Immature natural killer cell (primary cell): ENCODE measurements around the gene SUGCT. TPM values are rescaled to one million over a fixed set of nuclear protein-coding genes. Genes with fewer than 3 reads are reported as not detected.
"Not testable (repeated sequence)": the region's sequence is repeated elsewhere in the genome, so short reads cannot be mapped to it uniquely, and the experiment has no call there.

Source experiments
- DNase-seq, 3 donors: peaks; one replicate each; pipeline ENCODE4 v3.0.0; 2022; ENCODE audit warnings: mixed read lengths in 1 of 3
- H3K27ac Mint-ChIP-seq, 6 donors: one replicate each; pipeline ENCODE4 v1.8.0; 2020; ENCODE audit warnings: mixed read lengths in 6 of 6, mild to moderate bottlenecking in 5 of 6, inconsistent platforms in 4 of 6, moderate library complexity in 3 of 6
- H3K27me3 Mint-ChIP-seq, 3 donors: one replicate each; pipeline ENCODE4 v1.8.0; 2020 to 2021; ENCODE audit warnings: low read depth in 3 of 3, mild to moderate bottlenecking in 3 of 3, mixed read lengths in 3 of 3, moderate library complexity in 3 of 3, inconsistent platforms in 1 of 3
- H3K36me3 Mint-ChIP-seq, 3 donors: one replicate each; pipeline ENCODE4 v1.8.0; 2020; ENCODE audit warnings: mixed read lengths in 3 of 3, inconsistent platforms in 2 of 3, mild to moderate bottlenecking in 2 of 3
- H3K4me1 Mint-ChIP-seq, 2 donors: one replicate each; pipeline ENCODE4 v1.8.0; 2020; ENCODE audit warnings: inconsistent platforms in 2 of 2, mild to moderate bottlenecking in 2 of 2, mixed read lengths in 2 of 2, moderate library complexity in 1 of 2
- H3K4me3 Mint-ChIP-seq, 5 donors: one replicate each; pipeline ENCODE4 v1.8.0; 2020; ENCODE audit warnings: mild to moderate bottlenecking in 5 of 5, mixed read lengths in 5 of 5, inconsistent platforms in 3 of 5, moderate library complexity in 3 of 5
- H3K9me3 Mint-ChIP-seq, 6 donors: one replicate each; pipeline ENCODE4 v1.8.0; 2020; ENCODE audit warnings: mild to moderate bottlenecking in 6 of 6, mixed read lengths in 6 of 6, inconsistent platforms in 4 of 6, moderate library complexity in 3 of 6
- polyA plus RNA-seq, 3 donors: library from polyadenylated mRNA; unstranded; fragments of 300-500 nt; fragmentation: Illumina TruSeq; gene quantifications; one replicate each; pipeline ENCODE4 v1.2.3, GENCODE V29; 2021

Gene SUGCT
- polyA plus RNA-seq, 3 donors from 2014 or later, result 0.28 TPM; not detected in 2

DNA sequence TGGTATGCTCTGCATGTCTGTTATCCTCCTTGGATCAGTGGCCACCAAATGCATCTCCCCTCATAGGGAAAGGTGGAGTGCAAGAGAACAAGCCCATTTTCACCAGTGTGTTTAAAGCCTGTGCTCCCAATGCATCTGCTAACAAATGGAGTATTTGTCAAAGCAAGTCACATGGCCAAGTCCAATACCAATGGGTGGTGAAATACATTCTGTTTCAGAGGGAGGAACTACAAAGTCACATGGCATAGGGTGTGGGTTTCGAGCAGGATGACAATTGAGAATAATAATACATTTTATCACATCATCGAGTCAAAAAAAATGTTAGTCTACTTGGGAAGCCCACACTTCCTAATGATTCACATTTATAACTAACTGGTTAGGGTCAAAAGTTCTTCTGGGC is 62.7 kb downstream of the SUGCT start:
- Mint-ChIP-seq H3K27ac (no peak overlapping the region), H3K36me3 (no peaks in the 10 kb centered on the region), H3K4me1 (no peaks in the 10 kb centered on the region), H3K9me3 (no peaks in the 10 kb centered on the region), H3K4me3 (no peak overlapping the region), H3K27me3 (peaks cover 0 to 9% (median 3%) of the 10 kb centered on the region in 3 donors)
- DNase-seq, result no peak

DNA sequence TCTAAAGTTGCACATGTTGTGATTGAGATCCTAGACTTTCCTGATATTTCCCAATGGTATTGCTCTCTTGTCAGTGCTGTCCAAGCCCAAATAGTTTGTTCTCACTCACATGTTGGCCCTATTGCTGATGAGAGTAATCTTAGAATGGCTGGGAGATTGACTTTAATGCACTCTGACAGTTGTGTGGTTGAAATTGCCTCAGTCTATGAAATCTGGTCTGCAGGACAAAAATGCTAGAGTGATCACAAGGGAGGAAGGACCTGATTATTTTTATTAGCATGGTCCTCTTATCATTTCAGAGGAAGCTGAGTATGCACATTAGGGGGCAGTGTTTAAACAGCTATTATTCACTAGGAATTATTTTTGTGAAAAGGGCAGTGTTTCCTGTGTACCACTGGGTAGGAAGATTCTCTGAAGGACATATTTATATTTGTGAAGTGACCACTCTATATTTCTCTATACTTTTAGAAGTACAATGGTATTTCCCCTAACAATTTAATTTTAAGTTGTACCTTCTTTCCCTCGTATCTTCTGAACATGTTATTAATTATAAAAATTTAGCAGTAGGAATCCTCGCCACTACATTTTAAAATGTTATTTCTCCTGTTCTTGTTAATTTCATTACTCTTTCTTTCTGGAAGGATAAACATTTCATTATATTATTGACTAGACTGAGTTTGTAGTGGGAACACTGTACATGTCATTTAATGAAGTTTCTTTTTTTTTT is 64.4 kb downstream of the SUGCT start:
- no peak overlapping the region for H3K27ac Mint-ChIP-seq
- H3K4me1 Mint-ChIP-seq, result no peaks in the 10 kb centered on the region
- no peaks in the 10 kb centered on the region for H3K9me3 Mint-ChIP-seq
- peaks cover 0 to 9% (median 3%) of the 10 kb centered on the region in 3 donors for H3K27me3 Mint-ChIP-seq
- H3K36me3 Mint-ChIP-seq, result no peaks in the 10 kb centered on the region
- H3K4me3 Mint-ChIP-seq, result no peak overlapping the region
- no peak for DNase-seq

DNA sequence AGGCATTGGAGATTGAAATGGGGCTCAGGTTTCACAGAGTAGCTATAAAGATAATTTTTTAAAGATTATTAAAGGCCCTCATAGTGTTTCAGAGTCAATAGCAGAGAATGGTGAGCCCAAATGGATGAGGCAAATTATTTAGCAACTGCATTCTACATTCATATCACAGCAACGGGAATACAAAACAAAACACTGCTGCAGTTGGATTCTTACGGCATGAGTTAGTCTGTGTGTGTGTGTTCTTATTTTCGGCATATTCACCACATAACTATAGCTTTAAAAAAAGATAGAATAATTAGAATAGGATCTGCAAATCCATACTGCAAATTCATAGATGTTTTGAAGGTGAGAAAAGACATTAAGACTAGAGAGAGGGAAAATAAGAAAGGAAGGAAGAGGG is 66.0 kb downstream of the SUGCT start:
- H3K27ac Mint-ChIP-seq, result no peak overlapping the region
- H3K4me1 Mint-ChIP-seq, result peaks cover 0 to 2% of the 10 kb centered on the region in 2 donors
- H3K4me3 Mint-ChIP-seq, result no peak overlapping the region
- no peaks in the 10 kb centered on the region for H3K36me3 Mint-ChIP-seq
- H3K9me3 Mint-ChIP-seq, result no peaks in the 10 kb centered on the region
- H3K27me3 Mint-ChIP-seq, result peaks cover 0 to 9% (median 3%) of the 10 kb centered on the region in 3 donors
- DNase-seq, result no peak

DNA sequence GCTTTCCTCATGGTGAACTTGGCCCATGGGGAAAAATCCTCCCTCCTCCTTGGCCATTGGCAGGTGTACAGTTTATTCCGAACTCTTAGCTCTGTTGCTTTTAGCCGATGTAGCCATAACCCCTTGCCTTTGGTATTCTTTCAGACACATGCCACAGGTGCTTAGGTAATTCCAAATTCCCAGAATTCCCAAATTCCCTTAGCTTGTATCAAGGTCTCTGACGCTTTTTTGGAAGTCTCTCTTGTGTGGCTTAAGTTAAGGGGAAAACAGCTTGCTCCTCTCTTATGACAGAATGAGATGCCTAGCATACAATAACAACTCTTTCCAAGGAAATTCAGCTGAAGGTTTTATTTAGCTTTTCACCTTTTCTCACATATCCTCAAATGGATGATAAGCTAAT is 68.0 kb downstream of the SUGCT start:
- no peak for DNase-seq
- Mint-ChIP-seq H3K9me3 (no peaks in the 10 kb centered on the region), H3K4me1 (peaks cover 0 to 5% of the 10 kb centered on the region in 2 donors), H3K27ac (no peak overlapping the region), H3K27me3 (peaks cover 0 to 6% (median 1%) of the 10 kb centered on the region in 3 donors), H3K36me3 (no peaks in the 10 kb centered on the region), H3K4me3 (no peak overlapping the region)

DNA sequence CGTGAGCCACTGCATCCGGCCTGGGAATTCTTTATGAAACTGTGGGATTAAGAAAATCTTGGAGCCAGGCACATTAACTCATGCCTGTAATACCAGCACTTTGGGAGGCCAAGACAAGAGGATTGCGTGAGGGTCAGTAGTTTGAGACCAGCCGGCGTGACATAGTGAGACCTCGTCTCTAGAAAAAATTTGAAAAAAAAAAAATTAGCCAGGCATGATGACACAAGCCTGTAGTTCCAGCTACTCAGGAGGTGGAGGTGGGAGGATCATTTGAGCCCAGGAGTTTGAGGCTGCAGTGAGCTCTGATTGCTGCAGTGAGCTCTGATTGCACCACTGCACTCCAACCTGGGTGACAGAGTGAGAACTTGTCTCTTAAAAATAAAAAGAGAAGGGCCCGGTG is 69.8 kb downstream of the SUGCT start:
- Mint-ChIP-seq H3K4me3 (no peak overlapping the region), H3K36me3 (no peaks in the 10 kb centered on the region)

DNA sequence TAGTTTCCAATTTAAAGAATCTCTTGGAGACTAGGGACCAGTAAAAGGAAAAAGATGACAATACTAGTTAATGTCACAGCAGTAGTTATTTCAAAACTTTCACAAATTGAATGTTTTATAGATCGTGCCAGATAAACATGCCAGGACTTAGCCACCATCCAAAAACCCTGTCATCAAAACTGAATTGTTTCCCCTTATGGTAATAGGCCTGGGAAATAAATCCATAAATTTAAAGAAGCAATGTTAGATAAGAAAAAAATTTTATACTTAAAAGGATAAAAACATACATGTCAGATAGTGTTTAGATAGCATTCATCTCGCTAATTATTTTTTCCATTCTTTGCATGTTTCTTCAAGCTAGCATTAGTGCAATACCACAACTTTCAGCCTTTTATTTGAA is 71.2 kb downstream of the SUGCT start:
- H3K36me3 Mint-ChIP-seq, result no peaks in the 10 kb centered on the region
- H3K9me3 Mint-ChIP-seq, result no peaks in the 10 kb centered on the region
- peaks cover 0 to 5% of the 10 kb centered on the region in 2 donors for H3K4me1 Mint-ChIP-seq
- peaks cover 1 to 2% (median 2%) of the 10 kb centered on the region in 3 donors for H3K27me3 Mint-ChIP-seq
- H3K27ac Mint-ChIP-seq, result no peak overlapping the region
- no peak for DNase-seq
- H3K4me3 Mint-ChIP-seq, result no peak overlapping the region

More for the DNA sequence above, 69.8 kb downstream of the SUGCT start:
- Mint-ChIP-seq H3K27me3 (peaks cover 1 to 5% (median 2%) of the 10 kb centered on the region in 3 donors), H3K27ac (no peak overlapping the region), H3K4me1 (peaks cover 0 to 5% of the 10 kb centered on the region in 2 donors), H3K9me3 (no peaks in the 10 kb centered on the region)
- no peak for DNase-seq

DNA sequence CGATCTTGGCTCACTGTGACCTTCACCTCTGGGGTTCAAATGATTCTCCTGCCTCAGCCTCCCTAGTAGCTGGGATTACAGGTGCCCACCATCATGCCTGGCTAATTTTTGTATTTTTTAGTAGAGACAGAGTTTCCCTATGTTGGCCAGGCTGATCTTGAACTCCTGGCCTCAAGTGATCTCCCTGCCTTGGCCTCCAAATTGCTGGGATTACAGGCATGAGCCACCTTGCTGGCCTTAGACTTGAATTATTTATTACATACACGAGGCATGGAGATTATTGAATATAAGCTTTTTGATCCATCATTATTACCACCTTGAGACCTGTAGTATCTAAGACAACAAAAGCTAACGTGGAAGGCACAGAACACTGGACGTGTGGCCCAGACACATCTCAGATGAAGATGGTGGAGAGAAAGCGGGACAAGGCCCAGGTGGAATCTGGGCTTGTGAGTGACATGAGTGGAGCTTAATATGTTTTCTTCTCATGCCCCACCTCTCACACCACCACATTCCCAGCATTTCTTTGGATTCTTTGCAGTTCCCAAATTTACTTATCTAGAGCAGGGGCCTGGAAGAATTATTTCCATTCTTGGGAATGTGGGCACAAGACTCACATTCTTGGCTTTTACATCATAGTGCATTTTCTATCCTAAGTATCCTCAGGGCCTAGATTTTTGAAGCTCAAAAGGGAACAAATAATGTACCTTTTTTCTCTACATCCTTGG is 76.6 kb downstream of the SUGCT start:
- H3K9me3 Mint-ChIP-seq, result peaks cover 0 to 1% (median 0%) of the 10 kb centered on the region in 6 donors
- no peak for DNase-seq
- no peak overlapping the region for H3K4me3 Mint-ChIP-seq
- H3K4me1 Mint-ChIP-seq, result no peaks in the 10 kb centered on the region
- H3K27ac Mint-ChIP-seq, result no peak overlapping the region
- H3K36me3 Mint-ChIP-seq, result no peaks in the 10 kb centered on the region
- peaks cover 0 to 2% (median 0%) of the 10 kb centered on the region in 3 donors for H3K27me3 Mint-ChIP-seq

DNA sequence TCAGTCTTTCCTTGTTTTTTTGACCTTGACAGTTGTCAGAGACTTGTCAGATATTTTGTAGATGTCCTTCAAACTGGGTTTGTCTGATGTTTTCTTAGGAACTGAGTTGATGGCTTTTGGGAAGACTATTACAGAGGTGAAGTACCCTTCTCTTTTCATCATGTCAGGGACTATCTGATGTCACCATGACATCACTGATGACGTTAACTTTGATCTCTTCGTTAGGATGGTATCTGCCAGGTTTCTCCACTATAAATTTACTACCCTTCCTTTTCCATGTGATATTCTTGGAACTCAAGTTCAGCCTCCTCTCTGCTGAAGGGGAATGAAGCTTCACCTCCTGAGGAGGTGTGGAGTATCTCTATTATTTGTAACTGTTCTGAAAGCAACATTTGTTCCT is 78.5 kb downstream of the SUGCT start:
- Mint-ChIP-seq H3K36me3 (no peaks in the 10 kb centered on the region), H3K27ac (no peak overlapping the region), H3K27me3 (peaks cover 0 to 4% (median 0%) of the 10 kb centered on the region in 3 donors), H3K9me3 (peaks cover 0 to 4% (median 0%) of the 10 kb centered on the region in 6 donors), H3K4me3 (no peak overlapping the region), H3K4me1 (no peaks in the 10 kb centered on the region)
- no peak for DNase-seq

DNA sequence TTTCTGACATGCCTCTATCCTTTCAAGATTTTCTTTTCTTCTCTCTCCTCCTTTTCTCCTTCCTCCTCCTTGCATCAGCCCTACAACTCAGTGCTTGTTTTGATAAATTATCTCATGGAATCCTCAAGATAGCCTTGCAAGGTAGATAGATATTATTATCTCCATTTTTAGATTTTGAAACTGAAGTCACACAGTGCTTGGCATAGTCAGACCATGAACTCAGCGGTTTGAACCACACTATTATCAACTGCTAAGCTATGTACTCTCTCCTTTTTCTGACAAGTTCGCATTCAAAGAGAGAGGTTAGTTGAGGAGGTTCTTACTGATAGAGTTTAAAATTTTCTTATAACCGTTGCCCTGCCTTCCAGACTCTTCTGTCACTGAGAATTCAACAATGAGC is 79.1 kb downstream of the SUGCT start:
- H3K4me3 Mint-ChIP-seq, result no peak overlapping the region
- no peaks in the 10 kb centered on the region for H3K4me1 Mint-ChIP-seq
- no peak for DNase-seq
- no peak overlapping the region for H3K27ac Mint-ChIP-seq
- H3K27me3 Mint-ChIP-seq, result peaks cover 0 to 2% (median 0%) of the 10 kb centered on the region in 3 donors
- H3K9me3 Mint-ChIP-seq, result peaks cover 0 to 4% (median 0%) of the 10 kb centered on the region in 6 donors
- no peaks in the 10 kb centered on the region for H3K36me3 Mint-ChIP-seq

DNA sequence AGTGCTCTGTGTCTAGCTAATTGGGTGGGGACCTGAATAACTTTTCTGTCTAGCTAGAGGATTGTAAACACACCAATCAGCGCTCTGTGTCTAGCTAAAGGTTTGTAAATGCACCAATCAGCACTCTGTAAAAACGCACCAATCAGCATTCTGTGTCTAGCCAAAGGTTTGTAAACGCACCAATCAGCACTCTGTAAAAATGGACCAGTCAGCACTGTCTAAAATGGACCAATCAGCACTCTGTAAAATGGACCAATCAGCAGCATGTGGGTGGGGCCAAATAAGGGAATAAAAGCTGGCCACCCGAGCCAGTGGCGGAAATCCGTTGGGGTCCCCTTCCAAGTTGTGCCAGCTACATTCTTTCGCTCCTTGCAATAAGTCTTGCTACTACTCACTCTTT is 83.8 kb downstream of the SUGCT start:
- not testable (repeated sequence) for H3K27me3 Mint-ChIP-seq, DNase-seq

DNA sequence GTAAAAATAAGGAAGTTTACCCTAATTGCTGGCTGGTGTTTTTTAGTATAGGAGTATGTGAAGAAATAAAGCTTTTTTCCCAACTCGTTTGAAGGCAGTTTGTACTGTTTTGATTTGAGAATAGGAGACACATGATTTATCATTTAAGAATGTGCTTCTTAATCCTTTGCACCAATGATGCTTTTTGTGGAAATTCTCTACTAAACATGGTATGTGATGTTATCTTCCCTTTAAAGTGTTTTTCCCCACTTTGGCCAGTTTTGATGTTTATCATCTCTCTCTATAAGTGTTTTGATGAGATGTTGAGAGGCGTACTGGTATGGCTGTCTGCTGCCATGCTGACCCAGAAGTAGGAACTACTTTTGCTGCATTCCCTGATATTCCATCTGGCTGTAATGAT is 85.1 kb downstream of the SUGCT start:
- no peak overlapping the region for H3K4me3 Mint-ChIP-seq
- peaks cover 0 to 4% (median 0%) of the 10 kb centered on the region in 6 donors for H3K9me3 Mint-ChIP-seq
- peaks cover 0 to 8% (median 4%) of the 10 kb centered on the region in 3 donors for H3K27me3 Mint-ChIP-seq
- H3K36me3 Mint-ChIP-seq, result no peaks in the 10 kb centered on the region
- H3K4me1 Mint-ChIP-seq, result no peaks in the 10 kb centered on the region
- H3K27ac Mint-ChIP-seq, result no peak overlapping the region
- no peak for DNase-seq

More for the DNA sequence above, 83.8 kb downstream of the SUGCT start:
- not testable (repeated sequence) for H3K27ac Mint-ChIP-seq, H3K9me3 Mint-ChIP-seq, H3K36me3 Mint-ChIP-seq, H3K4me3 Mint-ChIP-seq, H3K4me1 Mint-ChIP-seq

DNA sequence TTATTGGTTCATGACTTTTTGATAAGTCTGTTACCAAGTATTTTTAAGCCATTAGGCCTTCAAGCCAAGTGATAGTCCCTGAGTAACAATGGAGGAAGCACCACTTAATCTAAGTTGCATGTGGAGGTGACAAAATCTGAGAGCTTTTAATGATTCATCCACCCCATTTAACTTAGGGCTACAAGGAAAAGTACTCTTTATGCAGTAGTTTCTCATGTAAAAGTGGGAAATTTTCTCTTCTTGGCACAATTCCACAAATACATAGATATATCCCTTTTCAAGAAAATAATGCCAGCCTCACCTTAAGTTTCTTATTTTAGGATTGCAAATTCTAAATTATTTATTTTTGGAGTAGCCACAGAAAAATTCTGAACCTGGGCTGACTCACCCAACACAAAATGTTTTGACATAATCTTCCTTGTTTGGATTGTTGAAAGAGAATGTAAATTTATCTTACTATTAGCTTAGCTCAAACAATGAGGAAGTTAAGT is 85.7 kb downstream of the SUGCT start:
- no peaks in the 10 kb centered on the region for H3K4me1 Mint-ChIP-seq
- no peak overlapping the region for H3K27ac Mint-ChIP-seq
- H3K27me3 Mint-ChIP-seq, result peaks cover 0 to 8% (median 4%) of the 10 kb centered on the region in 3 donors
- DNase-seq, result no peak
- no peaks in the 10 kb centered on the region for H3K36me3 Mint-ChIP-seq
- H3K9me3 Mint-ChIP-seq, result peaks cover 0 to 4% (median 0%) of the 10 kb centered on the region in 6 donors
- no peak overlapping the region for H3K4me3 Mint-ChIP-seq

DNA sequence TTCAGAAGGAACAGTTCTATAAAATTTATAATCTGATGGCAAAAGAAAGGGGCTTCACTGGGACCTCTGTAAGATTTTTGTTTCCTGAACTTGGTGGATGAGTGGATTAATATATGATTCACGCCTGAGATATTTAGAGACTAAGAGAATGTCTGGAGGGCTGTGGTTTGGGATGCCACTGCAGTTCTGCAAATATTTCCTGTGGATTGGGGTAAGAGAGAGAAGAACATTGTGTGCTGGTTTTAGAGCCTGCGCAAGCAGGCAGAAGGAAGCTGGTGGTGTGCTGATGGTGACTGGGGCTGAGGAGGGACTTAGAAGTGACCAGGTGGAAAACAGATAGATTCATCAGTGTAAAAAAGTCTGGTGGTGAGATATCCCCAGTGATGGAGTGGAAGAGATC is 87.0 kb downstream of the SUGCT start:
- no peak overlapping the region for H3K4me3 Mint-ChIP-seq
- peaks cover 0 to 8% (median 4%) of the 10 kb centered on the region in 3 donors for H3K27me3 Mint-ChIP-seq
- no peaks in the 10 kb centered on the region for H3K4me1 Mint-ChIP-seq
- H3K9me3 Mint-ChIP-seq, result peaks cover 0 to 2% (median 0%) of the 10 kb centered on the region in 6 donors
- H3K36me3 Mint-ChIP-seq, result no peaks in the 10 kb centered on the region
- no peak for DNase-seq
- no peak overlapping the region for H3K27ac Mint-ChIP-seq

DNA sequence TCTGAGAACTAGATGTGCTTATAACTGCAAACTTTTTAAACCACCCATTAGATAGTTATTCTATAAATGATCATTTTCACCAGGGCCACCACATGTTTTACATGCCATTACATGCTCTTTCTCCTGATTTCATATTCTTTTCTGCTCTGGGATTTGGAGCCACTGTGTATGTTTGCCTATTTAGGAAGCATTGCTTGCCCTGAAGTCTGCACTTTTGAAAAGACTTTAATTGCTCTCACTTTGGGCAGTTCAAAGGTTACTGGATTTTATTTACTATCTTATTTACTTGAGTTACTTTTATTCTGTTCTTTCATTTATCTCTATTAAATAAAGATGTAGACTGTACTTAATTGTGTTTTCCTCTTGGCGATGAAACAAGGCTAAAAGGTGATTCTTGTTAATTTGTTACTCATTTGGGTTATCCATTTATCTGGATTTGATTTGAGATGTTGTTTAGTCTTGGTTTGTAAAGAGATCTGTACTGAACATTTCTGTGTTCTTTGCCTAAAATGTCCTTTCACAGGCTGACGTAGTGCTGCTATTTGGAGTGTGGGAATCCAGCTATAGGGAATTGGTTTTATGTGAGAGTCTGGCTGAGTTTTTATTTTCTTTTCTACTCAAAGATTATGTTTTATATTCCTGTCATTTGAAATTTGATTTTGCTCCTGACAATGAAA is 88.8 kb downstream of the SUGCT start:
- Mint-ChIP-seq H3K4me3 (no peak overlapping the region), H3K27me3 (peaks cover 0 to 8% (median 3%) of the 10 kb centered on the region in 3 donors), H3K9me3 (no peaks in the 10 kb centered on the region), H3K27ac (no peak overlapping the region), H3K36me3 (no peaks in the 10 kb centered on the region), H3K4me1 (no peaks in the 10 kb centered on the region)
- no peak for DNase-seq
